Keratinocyte (primary cell): Measurements from ENCODE around the gene MED9. TPM values are rescaled to one million over a fixed set of nuclear protein-coding genes. Genes with fewer than 3 reads are reported as not detected.

Source experiments
- DNase-seq: peaks from one replicate; pipeline ENCODE4 v3.0.0-alpha.2; 2011; ENCODE audit warnings: low read depth, missing footprints, low spot score
- FAIRE-seq: peaks from 2 replicates; lab custom pipeline; 2011; peaks lifted over from hg19 to GRCh38; lab: Jason Lieb, UNC
- H2AFZ ChIP-seq: 2 replicates; pipeline ENCODE4 v1.6.0; 2012; ENCODE audit warnings: low read length, control low read depth, inconsistent platforms; ENCODE audit not compliant: control insufficient read depth
- H3K27ac ChIP-seq: 2 replicates; pipeline ENCODE4 v1.5.1; 2011; ENCODE audit warnings: low read length; ENCODE audit not compliant: control insufficient read depth, insufficient read depth
- H3K27me3 ChIP-seq: 3 replicates; pipeline ENCODE4 v1.6.0; 2011; ENCODE audit warnings: low read length; ENCODE audit not compliant: control insufficient read depth, insufficient read depth; ENCODE audit errors: extremely low read depth
- H3K36me3 ChIP-seq, 2 experiments: 2 replicates in 1 of 2; 3 replicates in 1 of 2; pipeline ENCODE4 v1.5.1; 2011; ENCODE audit warnings: low read length in 2 of 2, mild to moderate bottlenecking in 1 of 2; ENCODE audit not compliant: control insufficient read depth in 2 of 2, insufficient read depth in 2 of 2; ENCODE audit errors: extremely low read depth in 1 of 2
- H3K4me1 ChIP-seq: 3 replicates; pipeline ENCODE4 v1.5.1; 2011; ENCODE audit warnings: low read length; ENCODE audit not compliant: control insufficient read depth, insufficient read depth; ENCODE audit errors: extremely low read depth
- H3K4me2 ChIP-seq: 3 replicates; pipeline ENCODE4 v1.6.0; 2011; ENCODE audit warnings: low read depth, low read length; ENCODE audit not compliant: control insufficient read depth, insufficient read depth; ENCODE audit errors: extremely low read depth
- H3K4me3 ChIP-seq, 3 experiments: fragments of 200-600 bp in 1 of 3; sonication (generic) in 1 of 3; 2 replicates in 2 of 3; 3 replicates in 1 of 3; pipeline ENCODE4 v1.5.1; 2011 to 2016; ENCODE audit warnings: low read length in 3 of 3, mild to moderate bottlenecking in 3 of 3, control low read depth in 2 of 3, inconsistent platforms in 1 of 3, low read depth in 1 of 3, mixed read lengths in 1 of 3, mixed run types in 1 of 3, moderate library complexity in 1 of 3; ENCODE audit not compliant: control insufficient read depth in 2 of 3, insufficient read depth in 2 of 3; ENCODE audit errors: extremely low read depth in 1 of 3
- H3K79me2 ChIP-seq: 2 replicates; pipeline ENCODE4 v1.6.0; 2012; ENCODE audit warnings: low read length; ENCODE audit not compliant: control insufficient read depth, insufficient read depth
- H3K9ac ChIP-seq: 3 replicates; pipeline ENCODE4 v1.6.0; 2011; ENCODE audit warnings: low read length; ENCODE audit not compliant: control insufficient read depth, insufficient read depth; ENCODE audit errors: extremely low read depth
- H3K9me1 ChIP-seq: 3 replicates; pipeline ENCODE4 v1.6.0; 2011; ENCODE audit warnings: low read length; ENCODE audit not compliant: control insufficient read depth, insufficient read depth; ENCODE audit errors: extremely low read depth
- H3K9me3 ChIP-seq: 2 replicates; pipeline ENCODE4 v1.5.1; 2012; ENCODE audit warnings: low read depth, low read length; ENCODE audit not compliant: control insufficient read depth
- H4K20me1 ChIP-seq: 3 replicates; pipeline ENCODE4 v1.6.0; 2011; ENCODE audit warnings: low read length; ENCODE audit not compliant: control insufficient read depth, insufficient read depth; ENCODE audit errors: extremely low read depth
- CTCF ChIP-seq, 3 experiments: IDR thresholded peaks in 1 of 3; conservative IDR thresholded peaks in 1 of 3; optimal IDR thresholded peaks in 1 of 3; 2 replicates in 2 of 3; 3 replicates in 1 of 3; pipeline versions ENCODE3 to v1.5.1; 2011; ENCODE audit warnings: low read length in 3 of 3, mild to moderate bottlenecking in 3 of 3, moderate library complexity in 2 of 3, control low read depth in 1 of 3, inconsistent platforms in 1 of 3; ENCODE audit not compliant: insufficient read depth in 2 of 3; ENCODE audit errors: extremely low read depth in 1 of 3
- EZH2 ChIP-seq: IDR thresholded peaks from one replicate; pipeline ENCODE4 v1.6.1; 2012; ENCODE audit warnings: inconsistent platforms, mild to moderate bottlenecking, low read length, moderate library complexity
- dilution Hi-C: fragments of 300-500 bp; cut with MboI; formaldehyde crosslinking; loops from one replicate; pipeline ENCODE4 v1.7.0; 2020; ENCODE audit warnings: low sequenced_read_pairs; ENCODE audit not compliant: extremely low pct_ligation_motif_present
- polyA plus RNA-seq, 5 experiments: library from polyadenylated mRNA; depleted of rRNA in 3 of 5; stranded (reverse) in 3 of 5; stranded (forward) in 1 of 5; unstranded in 1 of 5; fragments of >200 nt; gene quantifications; 1 replicate in 1 of 5; 2 replicates in 3 of 5; 3 replicates in 1 of 5; pipeline versions ENCODE4 v1.2.1 to v1.2.3, GENCODE V29; 2011 to 2012; ENCODE audit warnings: missing spikeins in 2 of 5, low read depth in 1 of 5, low replicate concordance in 1 of 5

Gene MED9
- polyA plus RNA-seq, 1 donor (not counting 4 experiments of a cell fraction or from before 2014, with no cell fraction given): 6.9 TPM

DNA sequence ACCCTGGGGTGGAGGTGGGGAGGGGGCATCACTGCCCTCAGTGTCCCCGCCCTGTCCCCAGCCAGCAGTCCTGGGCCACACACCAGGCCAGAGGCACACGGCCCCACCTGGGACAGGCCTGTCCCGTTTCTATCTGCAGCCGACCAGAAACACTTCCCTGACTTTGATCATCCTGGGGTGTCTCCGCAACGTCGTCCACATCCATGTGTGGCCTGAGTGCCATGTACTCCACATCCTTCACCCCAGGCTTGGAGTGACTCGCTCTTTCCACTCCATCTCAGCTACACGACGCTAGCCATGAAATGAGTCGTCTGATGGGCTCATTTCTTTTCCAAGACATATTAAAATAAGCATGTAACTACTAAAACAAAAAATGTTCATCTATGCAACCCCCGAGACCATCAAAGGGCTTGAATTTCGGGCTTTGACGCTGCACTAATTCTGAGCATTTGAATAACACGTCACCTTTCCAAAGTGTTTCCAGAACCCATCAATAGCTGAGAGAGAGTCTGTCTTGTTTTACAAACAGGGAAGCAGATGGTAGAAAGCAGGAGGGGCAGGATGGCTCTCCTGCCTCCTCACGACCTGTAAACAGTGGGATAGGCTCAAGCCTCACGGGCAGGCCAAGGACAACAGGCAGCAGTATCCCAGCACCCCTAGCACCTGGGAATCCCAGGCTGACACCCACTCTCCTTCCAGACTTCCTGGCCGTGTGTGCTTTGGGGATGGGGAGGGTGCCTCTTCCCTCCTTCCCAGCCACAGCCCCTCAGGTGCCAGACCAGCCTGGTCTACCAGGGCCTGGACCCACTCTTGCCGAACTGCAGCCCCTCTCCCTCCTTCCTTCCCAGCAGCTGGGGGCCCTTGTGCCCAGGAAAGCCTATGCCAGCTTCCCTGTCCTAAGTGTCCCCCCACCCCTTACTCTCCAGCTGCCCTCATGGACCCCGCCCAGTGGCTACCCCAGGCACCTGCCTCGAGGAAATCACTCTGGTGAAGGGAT, 39.4 kb downstream of the MED9 start:
- Histone ChIP-seq H3K4me3 (no peak overlapping the region), H3K9ac (no peak overlapping the region), H3K9me1 (no peaks in the 10 kb centered on the region), H3K79me2 (no peaks in the 10 kb centered on the region), H3K9me3 (no peaks in the 10 kb centered on the region), H3K27ac (no peak overlapping the region), H3K4me2 (no peak overlapping the region), H3K36me3 (no peaks in the 10 kb centered on the region), H4K20me1 (peaks cover 33% of the 10 kb centered on the region), H3K27me3 (peaks cover 49% of the 10 kb centered on the region), H2AFZ (no peak overlapping the region), H3K4me1 (peaks cover 6% of the 10 kb centered on the region)
- no peak for TF ChIP-seq EZH2
- TF ChIP-seq CTCF (optimal IDR thresholded peaks at IDR 0.05 in 1 of 3, IDR thresholded peaks at IDR 0.05 in 1 of 3, conservative IDR thresholded peaks at IDR 0.05 in 1 of 3; ENCODE audit: extremely low read depth in 1 of 3, insufficient read depth in 2 of 3, low read length in 3 of 3): no peak
- no peak for FAIRE-seq
- no peak for DNase-seq
- dilution Hi-C loops: no loop called here

- Histone ChIP-seq H3K36me3 (no peaks in the 10 kb centered on the region), H3K79me2 (no peaks in the 10 kb centered on the region), H3K4me1 (no peaks in the 10 kb centered on the region), H3K9ac (no peak overlapping the region), H4K20me1 (peaks cover 31% of the 10 kb centered on the region), H3K4me2 (no peak overlapping the region), H3K27me3 (peaks cover 46% of the 10 kb centered on the region), H3K27ac (no peak overlapping the region), H2AFZ (no peak overlapping the region), H3K9me1 (no peaks in the 10 kb centered on the region), H3K4me3 (no peak overlapping the region), H3K9me3 (no peaks in the 10 kb centered on the region)
- FAIRE-seq: no peak
- no peak for TF ChIP-seq EZH2
- TF ChIP-seq CTCF (optimal IDR thresholded peaks at IDR 0.05 in 1 of 3, IDR thresholded peaks at IDR 0.05 in 1 of 3, conservative IDR thresholded peaks at IDR 0.05 in 1 of 3; ENCODE audit: extremely low read depth in 1 of 3, insufficient read depth in 2 of 3, low read length in 3 of 3): no peak
- dilution Hi-C loops: no loop called here
- DNase-seq: no peak
Observed at GRCh38 chr17:17516941-17517720, 40.3 kb downstream of the MED9 start.
